Urinary bladder (tissue), 4 donors: ENCODE measurements around the gene SMIM8. TPM values are rescaled to one million over a fixed set of nuclear protein-coding genes. Genes with fewer than 3 reads are reported as not detected.

Source experiments
- DNase-seq: peaks from one replicate; pipeline ENCODE4 v3.0.0-alpha.2; 2015; ENCODE audit errors: extremely low spot score
- H3K27ac ChIP-seq: one replicate; pipeline ENCODE4 v1.5.1; 2013; ENCODE audit warnings: low read depth, mild to moderate bottlenecking, moderate library complexity
- H3K36me3 ChIP-seq: one replicate; pipeline ENCODE4 v1.6.1; 2013; ENCODE audit warnings: mild to moderate bottlenecking, moderate library complexity; ENCODE audit not compliant: insufficient read depth
- H3K4me1 ChIP-seq: one replicate; pipeline ENCODE4 v1.6.1; 2013; ENCODE audit warnings: mild to moderate bottlenecking, moderate library complexity; ENCODE audit not compliant: insufficient read depth
- H3K4me3 ChIP-seq: one replicate; pipeline ENCODE4 v1.5.1; 2013; ENCODE audit warnings: low read depth, low read length
- WGBS: extraction: QIAGEN DNeasy Blood & Tissue Kit; methylation state at CpG from one replicate; pipeline ENCODE4 v1.1.7; 2013; 5-methylcytosine and 5-hydroxymethylcytosine counted together
- polyA plus RNA-seq: library from polyadenylated mRNA; stranded (reverse); fragments of 200-250 nt; gene quantifications from one replicate; pipeline ENCODE4 v1.2.3, GENCODE V29; 2013
- total RNA-seq: library from RNA; depleted of rRNA; stranded (reverse); fragments of >200 nt; gene quantifications from one replicate; pipeline ENCODE4 v1.2.3, GENCODE V29; 2014
- donor health status: healthy with polysubstance abuse.
- donor health status: healthy.

SMIM8 gene
- total and polyA plus RNA-seq, 2 donors, result 9.6 to 37.8 TPM

GRCh38 chr6:87344731-87345130, 22.3 kb downstream of the SMIM8 start, which contains the start of gene C6orf163:
Gene C6orf163 (plus strand): TSS chr6:87344813. CDS start chr6:87345100, 287 bp downstream.
- no peaks in the 10 kb centered on the region for H3K36me3 ChIP-seq
- no peak for DNase-seq
- no peaks in the 10 kb centered on the region for H3K4me1 ChIP-seq
- WGBS, result 35% methylated on average over 2 of the region's 2 CpGs
- no peak within 1 kb of the TSS for H3K4me3 ChIP-seq
- no peak within 1 kb of the TSS for H3K27ac ChIP-seq

- Histone ChIP-seq H3K27ac (no peak overlapping the region), H3K4me3 (no peak overlapping the region), H3K4me1 (no peaks in the 10 kb centered on the region), H3K36me3 (no peaks in the 10 kb centered on the region)
- 95% methylated on average over 3 of the region's 3 CpGs for WGBS
- no peak for DNase-seq
Measured at GRCh38 chr6:87346700-87347099, 24.3 kb downstream of the SMIM8 start.

DNA sequence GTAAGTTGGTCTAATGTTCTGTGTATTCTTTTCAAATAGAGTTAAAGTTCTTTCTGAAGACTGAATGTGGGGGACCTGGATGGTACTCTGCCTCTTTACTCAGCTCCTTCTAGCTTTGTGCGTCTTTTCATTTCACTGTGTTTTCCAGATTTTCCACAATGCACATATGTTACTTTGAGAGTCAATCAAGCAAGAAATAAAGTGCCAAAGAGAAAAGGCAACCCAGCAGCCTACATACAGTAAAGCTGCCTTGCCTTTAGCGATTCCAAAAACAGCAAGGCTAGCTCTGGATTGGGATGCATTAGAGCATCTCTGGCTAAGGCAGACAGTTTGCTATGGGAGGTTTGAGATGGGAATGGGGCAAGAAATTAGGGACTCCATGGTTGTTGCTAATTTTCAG, 27.5 kb downstream of the SMIM8 start:
- Histone ChIP-seq H3K36me3 (no peaks in the 10 kb centered on the region), H3K27ac (no peak overlapping the region), H3K4me3 (no peak overlapping the region), H3K4me1 (no peaks in the 10 kb centered on the region)
- DNase-seq, result no peak
- WGBS, result 98% methylated on average over 2 of the region's 2 CpGs

GRCh38 chr6:87350516-87350915, 28.1 kb downstream of the SMIM8 start:
- no peak overlapping the region for H3K27ac ChIP-seq
- H3K4me3 ChIP-seq, result no peak overlapping the region
- H3K4me1 ChIP-seq, result no peaks in the 10 kb centered on the region
- no peak for DNase-seq
- H3K36me3 ChIP-seq, result no peaks in the 10 kb centered on the region

DNA sequence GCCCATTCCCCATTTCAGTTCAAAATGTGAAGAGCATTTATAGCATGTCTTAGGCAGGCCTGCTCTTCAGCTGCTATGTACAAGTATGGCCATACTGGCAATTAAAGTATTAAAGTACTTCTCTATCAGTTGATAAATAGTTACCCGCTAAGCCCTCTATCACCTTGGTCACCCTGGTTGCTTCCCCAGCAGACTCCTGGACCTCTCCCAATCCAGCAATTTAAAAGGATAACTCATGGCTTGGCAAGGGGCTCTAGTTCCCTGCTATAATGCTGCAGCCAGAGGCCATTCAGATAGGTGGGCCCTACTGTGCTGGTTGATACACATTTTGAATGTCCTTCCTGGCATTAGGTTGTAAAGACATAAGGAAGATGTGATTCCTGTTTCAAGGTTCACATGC, 29.2 kb downstream of the SMIM8 start:
- Histone ChIP-seq H3K36me3 (no peaks in the 10 kb centered on the region), H3K4me3 (no peak overlapping the region), H3K27ac (no peak overlapping the region), H3K4me1 (no peaks in the 10 kb centered on the region)
- DNase-seq, result no peak
- WGBS, result 87% methylated on average over 1 of the region's 1 CpG

- DNase-seq, result no peak
- Histone ChIP-seq H3K36me3 (no peaks in the 10 kb centered on the region), H3K27ac (no peak overlapping the region), H3K4me1 (no peaks in the 10 kb centered on the region), H3K4me3 (no peak overlapping the region)
- WGBS, result 78% methylated on average over 4 of the region's 4 CpGs
Measured at GRCh38 chr6:87356181-87356580, 33.8 kb downstream of the SMIM8 start.

GRCh38 chr6:87357479-87358196, 35.2 kb downstream of the SMIM8 start:
- no peaks in the 10 kb centered on the region for H3K36me3 ChIP-seq
- no peaks in the 10 kb centered on the region for H3K4me1 ChIP-seq
- H3K4me3 ChIP-seq, result no peak overlapping the region
- DNase-seq, result no peak
- no peak overlapping the region for H3K27ac ChIP-seq
- 87% methylated on average over 3 of the region's 3 CpGs for WGBS

GRCh38 chr6:87364602-87365252, 42.3 kb downstream of the SMIM8 start:
- 66% methylated on average over 5 of the region's 5 CpGs for WGBS
- H3K27ac ChIP-seq, result no peak overlapping the region
- DNase-seq, result no peak
- H3K4me1 ChIP-seq, result no peaks in the 10 kb centered on the region
- H3K4me3 ChIP-seq, result no peak overlapping the region
- no peaks in the 10 kb centered on the region for H3K36me3 ChIP-seq

- Histone ChIP-seq H3K36me3 (no peaks in the 10 kb centered on the region), H3K4me1 (no peaks in the 10 kb centered on the region), H3K4me3 (no peak overlapping the region), H3K27ac (no peak overlapping the region)
- 84% methylated on average over 4 of the region's 4 CpGs for WGBS
- no peak for DNase-seq
Measured at GRCh38 chr6:87366072-87366827, 43.9 kb downstream of the SMIM8 start.

DNA sequence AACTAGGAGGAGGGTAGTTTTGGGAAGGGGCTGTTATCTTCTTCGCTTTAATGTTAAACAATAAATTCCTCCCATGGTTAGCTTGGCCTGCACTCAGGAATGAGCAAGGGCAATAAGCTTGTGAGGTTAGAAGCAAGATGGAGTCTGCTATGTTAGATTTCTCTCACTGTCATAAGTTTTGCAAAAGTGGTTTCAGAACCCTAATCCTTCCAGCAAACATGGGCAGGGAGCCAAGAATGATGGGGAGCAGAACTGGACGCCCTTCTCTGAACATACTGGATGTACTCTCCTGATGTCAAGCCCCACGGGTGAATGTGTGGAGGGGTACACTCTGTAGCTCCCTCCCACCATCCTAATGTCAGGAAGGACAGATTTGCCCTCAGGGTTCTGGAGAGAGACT, 44.5 kb downstream of the SMIM8 start:
- Histone ChIP-seq H3K36me3 (no peaks in the 10 kb centered on the region), H3K27ac (no peak overlapping the region), H3K4me1 (no peaks in the 10 kb centered on the region), H3K4me3 (no peak overlapping the region)
- 64% methylated on average over 3 of the region's 3 CpGs for WGBS
- no peak for DNase-seq

DNA sequence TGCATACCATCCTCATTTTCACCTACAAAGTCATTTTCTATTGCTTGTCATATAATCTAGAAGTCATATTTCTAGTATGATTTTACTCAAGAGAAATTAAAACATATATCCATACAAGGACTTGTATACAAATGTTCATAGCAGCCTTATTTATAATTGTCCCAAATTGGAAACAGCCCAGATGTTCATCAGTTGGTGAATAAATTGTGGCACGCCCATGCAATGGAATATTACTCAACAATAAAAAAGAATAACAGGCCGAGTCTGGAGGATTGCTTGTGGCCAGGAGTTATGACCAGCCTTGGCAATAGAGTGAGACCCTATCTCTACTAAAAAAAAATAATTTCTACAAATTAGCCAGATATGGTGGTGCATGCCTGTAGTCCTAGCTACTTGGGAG, 51.0 kb downstream of the SMIM8 start:
- 95% methylated on average over 2 of the region's 2 CpGs for WGBS
- DNase-seq, result no peak
- Histone ChIP-seq H3K4me3 (no peak overlapping the region), H3K36me3 (peaks cover 2% of the 10 kb centered on the region), H3K4me1 (no peaks in the 10 kb centered on the region), H3K27ac (no peak overlapping the region)

- H3K36me3 ChIP-seq, result peaks cover 2% of the 10 kb centered on the region
- DNase-seq, result no peak
- H3K4me3 ChIP-seq, result no peak overlapping the region
- no peak overlapping the region for H3K27ac ChIP-seq
- no peaks in the 10 kb centered on the region for H3K4me1 ChIP-seq
- WGBS, result 84% methylated on average over 2 of the region's 2 CpGs
Measured at GRCh38 chr6:87375315-87375714, 52.9 kb downstream of the SMIM8 start.

DNA sequence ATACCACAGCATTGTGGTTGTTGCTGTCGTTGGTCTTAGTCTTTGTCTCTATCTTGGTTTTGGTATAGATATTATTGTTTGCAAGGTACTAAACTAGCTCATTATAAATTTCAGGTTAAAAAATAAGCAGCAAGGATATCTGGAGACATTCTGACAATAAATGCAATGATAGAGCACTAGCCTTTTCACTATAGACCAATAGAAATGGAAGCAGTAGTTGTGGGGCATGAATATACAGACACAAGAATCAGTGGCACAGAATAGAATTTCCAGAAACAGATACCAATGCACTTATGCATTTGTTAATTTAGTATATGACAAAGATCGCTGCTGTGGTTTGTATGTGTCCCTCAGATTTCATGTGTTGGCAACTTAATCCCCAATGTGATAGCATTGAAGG, 54.3 kb downstream of the SMIM8 start:
- 94% methylated on average over 2 of the region's 2 CpGs for WGBS
- Histone ChIP-seq H3K27ac (no peak overlapping the region), H3K4me3 (no peak overlapping the region), H3K36me3 (peaks cover 2% of the 10 kb centered on the region), H3K4me1 (no peaks in the 10 kb centered on the region)
- no peak for DNase-seq

DNA sequence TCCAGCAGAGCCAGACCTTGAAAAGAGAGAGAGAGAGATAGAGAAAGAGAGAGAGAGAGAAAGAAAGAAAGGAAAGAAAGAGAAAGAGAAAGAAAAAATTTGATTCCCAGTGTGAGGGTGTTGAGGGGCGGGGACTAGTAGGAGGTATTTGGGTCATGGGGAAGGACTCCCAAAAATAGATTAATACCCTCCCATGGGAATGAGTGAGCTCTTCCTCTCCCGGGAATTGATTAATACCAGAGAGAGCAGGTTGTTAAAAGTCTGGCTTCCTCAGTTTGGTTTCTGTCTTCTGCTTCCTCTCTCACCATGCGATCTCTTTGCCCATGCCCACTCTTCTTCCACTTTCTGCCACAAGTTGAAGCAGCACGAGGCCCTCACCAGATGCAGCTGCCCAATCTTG, 56.6 kb downstream of the SMIM8 start:
- no peak for DNase-seq
- no peak overlapping the region for H3K4me3 ChIP-seq
- peaks cover 2% of the 10 kb centered on the region for H3K36me3 ChIP-seq
- H3K4me1 ChIP-seq, result no peaks in the 10 kb centered on the region
- 80% methylated on average over 4 of the region's 4 CpGs for WGBS
- no peak overlapping the region for H3K27ac ChIP-seq
